HG02970 (cell line): ENCODE measurements around the gene AAR2.

ENCODE experiments used
- ATAC-seq: cut with Tn5 transposase; IDR thresholded peaks from one replicate; pipeline ENCODE4 v1.9.1; 2021; ENCODE audit warnings: mild to moderate bottlenecking, moderate library complexity, moderate number of reproducible peaks; ENCODE audit not compliant: unreplicated experiment, low FRiP score

AAR2 gene

DNA sequence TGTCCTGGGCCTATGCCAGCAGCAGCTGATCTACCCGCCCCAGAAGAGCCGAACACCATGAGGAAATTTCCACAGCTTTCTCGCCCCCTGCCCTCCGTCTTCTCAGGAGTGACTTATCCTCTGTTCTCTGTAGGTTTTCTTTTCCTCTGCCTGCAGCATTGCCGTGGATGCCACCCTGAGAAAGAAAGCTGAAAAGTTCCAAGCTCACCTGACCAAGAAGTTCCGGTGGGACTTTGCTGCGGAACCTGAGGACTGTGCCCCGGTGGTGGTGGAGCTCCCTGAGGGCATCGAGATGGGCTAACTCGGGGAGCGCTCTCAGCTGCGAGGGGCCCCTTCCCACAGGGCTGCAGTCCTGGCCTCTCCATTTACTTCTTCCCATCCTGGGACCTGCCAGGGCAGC, 19.2 kb downstream of the AAR2 start:
- ATAC-seq: no peak

DNA sequence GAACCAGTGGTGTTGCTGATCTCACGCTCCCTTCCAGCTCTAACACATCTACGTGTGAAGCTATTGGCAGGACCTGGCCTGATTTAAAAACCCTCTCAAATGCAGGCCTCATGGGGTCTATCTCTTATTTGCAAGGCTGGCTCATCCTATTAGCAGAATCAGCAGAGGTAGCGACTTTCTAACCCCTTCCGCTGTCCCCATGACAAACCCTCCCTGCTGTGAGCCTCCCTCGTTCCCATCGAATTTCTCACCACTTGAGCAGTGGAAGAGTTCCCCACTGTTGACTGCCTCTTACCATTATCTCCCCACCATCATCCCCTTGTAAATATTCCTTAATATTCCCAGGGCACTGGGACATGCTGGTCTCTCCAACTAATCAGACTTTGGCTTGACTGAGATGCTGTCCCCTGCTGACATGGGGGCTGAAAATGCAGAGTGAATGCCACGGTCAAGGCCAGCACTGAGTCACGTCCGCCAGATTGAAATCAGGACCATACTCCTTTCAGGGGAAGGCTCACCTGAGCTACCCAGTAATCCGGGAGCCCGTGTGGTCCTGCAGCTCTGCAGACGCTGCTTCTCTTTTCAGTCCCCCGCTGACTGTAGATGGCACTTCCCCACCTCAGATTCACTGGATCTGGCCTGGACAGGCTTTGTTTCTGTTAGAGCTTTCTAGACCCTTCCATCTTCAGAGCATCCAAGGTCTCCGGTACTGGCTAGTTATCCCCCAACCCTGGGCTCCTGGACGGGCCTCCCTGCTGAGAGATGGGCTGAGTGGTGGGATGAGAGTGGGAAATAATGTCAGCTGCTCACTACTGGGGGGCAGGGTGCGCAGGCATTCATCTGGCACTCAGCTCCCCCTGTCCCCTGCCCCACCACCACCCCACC, 23.1 kb downstream of the AAR2 start:
- ATAC-seq: no peak

DNA sequence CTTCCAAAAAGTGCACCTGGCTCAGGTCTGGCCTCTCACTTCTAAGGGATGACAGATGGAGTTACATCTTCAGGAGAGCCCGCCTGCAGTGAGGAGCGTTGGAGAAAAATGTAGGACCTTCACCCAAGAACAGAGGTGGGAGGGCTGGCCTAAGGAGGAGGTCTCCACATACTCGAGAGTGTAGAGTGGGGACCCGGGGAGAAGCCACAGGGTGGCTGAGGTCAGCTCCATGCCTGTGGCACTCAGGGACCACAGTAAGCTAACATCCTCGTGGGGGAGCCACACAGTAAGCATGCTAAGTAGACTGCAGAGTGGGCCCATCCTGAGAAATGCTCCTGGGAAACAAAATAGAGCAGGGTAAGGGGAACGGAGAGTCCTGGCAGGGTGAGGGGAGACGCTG, 24.0 kb downstream of the AAR2 start:
- no peak for ATAC-seq

DNA sequence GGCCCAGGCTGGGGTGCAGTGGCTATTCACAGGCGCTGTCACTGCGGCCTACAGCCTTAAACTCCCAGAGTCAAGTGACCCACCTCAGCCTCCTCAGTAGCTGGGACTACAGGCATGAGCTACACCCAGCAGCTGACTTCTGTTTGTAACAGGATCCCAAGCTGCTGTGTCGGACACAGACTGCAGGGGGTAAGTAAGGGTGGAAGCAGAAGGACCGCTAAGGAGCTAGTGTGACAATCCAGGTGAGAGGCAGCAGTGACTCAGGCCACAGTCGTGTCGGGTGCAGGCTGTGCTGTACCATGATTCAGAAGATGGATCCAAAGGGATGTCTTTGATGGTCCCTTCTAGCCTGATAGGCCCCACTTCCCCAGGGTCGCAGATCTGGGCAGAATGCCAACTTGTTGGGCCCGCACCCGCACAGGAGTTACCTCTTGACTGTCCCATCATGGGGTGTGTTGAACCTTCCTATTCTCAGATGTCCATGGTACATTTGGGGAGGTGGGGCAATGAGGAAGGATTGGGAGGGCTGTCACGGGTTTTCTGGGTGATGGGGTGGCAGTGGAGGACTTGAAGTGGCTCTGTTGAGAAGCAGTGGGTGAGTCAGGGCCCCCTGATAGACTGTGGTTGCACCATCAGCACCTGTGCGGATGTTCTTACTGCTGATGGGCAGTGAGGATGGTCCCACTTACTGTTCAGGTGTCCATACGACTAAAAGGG, 25.3 kb downstream of the AAR2 start:
- no peak for ATAC-seq

DNA sequence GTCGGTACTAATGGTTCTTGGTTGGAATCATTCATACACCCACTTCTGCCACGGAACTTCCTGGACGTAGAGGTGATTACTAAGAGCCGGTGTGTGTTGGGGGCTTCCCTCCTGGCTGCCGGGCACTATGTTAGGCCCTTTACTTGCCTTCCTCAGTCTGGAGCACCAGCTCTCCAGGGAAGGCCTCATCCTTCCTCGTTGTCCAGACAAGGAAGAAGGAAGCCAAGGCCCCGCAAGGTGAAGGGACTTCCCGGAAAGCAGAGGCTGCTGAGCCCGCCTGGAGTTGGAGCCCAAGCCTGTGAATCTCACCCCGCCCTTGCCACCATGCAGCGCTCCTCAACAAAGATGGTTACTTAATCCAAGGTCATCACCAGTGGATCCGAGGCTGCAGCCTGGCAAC, 26.2 kb downstream of the AAR2 start:
- no peak for ATAC-seq

DNA sequence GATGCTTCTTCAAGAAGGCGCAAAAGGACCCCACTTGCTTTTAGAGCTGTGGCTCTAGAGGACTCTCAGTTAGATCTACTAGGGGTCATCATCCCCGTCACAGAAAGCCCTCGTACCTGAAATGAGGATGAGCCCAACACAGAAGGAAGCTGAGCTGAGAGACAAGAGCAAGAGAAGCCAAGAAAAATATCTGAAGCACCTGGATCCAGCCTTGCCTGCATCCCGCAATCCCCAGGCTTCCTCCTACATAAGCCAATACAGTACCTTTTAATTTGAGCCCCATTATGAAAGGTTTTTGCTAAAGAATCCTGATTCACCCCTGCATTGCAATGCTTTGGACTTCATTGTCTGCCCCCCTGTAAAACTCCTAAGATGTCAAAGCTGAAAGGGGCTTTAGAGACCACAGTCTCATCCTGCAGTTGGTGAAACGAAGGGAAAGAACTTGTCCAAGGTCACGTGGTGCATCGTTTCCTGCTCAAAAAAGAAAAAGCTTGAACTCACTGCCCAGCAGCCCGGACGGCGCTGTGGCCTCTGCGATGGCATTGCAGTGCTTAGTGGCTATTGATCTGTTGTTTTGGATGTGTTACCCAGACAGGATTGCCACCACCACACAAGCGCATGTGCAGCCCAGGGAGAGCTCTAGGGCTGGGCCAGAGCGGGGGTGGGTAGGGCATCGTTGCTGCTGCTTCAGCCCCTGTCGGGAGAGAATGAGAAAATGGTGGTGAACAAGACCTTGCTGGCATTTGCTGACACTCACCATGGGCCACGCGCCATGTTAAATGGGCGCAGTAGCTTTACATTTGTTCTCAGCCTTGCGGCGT, 28.4 kb downstream of the AAR2 start:
- no peak for ATAC-seq

DNA sequence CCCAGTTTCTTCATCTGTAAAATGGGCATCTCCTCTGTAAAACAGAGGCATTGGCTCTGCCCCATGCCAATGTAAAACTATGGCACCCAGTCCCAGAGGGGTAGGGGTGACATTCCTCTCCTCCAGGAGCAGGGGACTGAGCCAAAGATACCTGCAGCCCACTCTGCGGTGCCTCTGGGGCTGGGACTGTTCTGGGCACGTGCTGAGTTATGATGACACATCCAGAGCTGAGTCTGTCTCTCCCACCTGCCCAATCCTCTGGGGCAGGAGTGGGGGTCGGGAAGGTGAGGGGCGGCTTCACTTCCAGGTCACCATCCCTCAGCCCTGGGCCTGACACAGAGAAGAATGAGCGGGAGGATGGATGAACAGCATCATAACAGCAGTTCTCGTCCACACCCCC, 29.9 kb downstream of the AAR2 start:
- no peak for ATAC-seq

DNA sequence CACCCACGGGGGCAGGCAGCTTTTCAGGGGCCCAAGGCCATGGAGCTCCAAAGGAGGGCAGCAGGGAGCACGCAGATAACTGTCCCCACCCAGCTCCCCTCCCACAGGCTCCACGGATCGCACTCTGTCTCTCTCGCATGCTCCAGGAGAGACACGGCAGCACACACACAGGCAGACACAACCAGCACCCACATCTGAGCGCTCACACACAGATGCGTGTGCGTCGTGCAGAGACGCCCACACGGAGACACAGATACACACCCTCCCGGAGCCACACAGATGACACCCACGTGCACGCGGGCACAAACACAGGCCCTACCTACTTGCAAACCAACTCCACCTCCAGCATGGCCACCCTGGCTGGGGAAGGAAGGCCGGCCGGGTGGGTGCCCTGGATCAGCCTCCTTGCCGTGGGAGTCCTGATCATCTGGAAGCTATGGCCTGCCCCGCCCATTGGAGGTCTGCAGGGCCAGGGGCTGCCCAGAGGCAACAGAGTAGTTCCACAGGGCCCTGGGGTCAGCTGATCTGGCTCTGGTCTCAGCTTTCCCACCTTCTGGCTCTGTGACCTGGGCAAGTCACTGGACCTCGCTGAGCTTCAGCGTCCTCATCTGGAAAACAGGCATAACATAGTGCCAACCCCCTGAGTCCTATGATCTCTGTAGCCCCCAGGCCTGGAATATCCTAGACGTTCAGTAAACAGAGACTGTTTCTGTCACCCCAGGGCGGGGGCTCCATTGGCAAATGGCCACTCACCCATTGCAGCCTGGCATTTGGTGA, 31.5 kb downstream of the AAR2 start:
- no peak for ATAC-seq

DNA sequence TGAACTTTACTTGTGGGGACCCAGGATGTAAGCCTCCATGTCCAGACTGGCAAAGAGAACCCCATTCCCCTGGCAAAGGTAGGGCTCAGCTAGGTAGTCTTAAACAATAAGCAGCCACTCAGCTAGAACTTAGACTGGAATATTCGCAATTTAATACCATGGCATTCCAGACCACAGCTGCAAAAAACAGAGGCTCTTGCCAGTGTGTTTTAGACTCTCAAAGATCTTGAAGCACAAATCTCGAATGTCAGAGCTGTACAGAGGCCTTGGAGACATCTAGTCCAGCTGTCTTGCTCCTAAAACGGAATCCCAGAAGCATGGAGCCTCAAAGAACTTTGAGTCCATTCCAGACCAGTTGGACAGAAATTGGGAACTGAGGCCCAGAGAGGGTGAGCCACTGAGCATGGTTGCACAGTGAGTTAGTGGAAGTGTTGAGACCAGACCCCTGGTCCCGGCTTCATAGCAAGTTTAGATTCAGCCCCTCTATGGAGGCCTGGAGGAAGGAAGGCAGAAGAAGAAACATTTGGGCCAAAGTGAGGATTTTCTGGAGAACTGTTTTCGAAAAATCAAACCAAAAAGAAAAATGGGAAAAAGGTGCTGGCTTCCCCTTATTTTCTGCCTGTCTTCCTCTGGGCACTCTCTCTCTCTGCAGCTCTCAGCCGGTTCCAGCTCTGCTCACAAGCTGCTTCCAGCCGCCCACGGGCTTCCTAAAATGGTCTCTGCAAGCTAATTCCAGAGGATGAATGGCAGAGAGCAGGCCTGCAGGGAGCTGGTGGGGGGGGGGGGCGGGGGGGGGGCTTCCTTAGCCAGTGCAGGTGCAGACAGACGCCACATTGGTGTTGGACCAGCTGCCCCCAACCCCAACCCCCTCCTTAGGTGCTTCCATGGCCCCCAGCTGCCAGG, 32.4 kb downstream of the AAR2 start:
- ATAC-seq: no peak

DNA sequence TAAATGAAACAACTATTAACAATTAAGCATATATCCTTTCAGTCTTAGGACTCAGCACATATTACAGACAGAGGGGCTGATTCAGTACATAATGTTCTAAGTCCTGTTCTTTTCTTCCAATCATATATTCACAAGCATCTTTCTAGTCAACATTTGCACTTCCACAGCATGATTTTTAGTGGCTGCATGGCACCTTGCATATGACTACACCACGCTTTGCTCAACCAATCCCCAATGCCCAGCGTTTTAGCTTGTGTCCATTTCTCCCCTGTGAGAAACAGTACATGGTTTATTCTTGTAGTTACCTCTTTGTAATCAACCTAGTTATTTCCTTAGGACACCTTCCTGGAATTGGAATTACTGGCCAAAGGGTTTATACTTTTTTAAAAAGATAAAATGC, 33.2 kb downstream of the AAR2 start:
- no peak for ATAC-seq

DNA sequence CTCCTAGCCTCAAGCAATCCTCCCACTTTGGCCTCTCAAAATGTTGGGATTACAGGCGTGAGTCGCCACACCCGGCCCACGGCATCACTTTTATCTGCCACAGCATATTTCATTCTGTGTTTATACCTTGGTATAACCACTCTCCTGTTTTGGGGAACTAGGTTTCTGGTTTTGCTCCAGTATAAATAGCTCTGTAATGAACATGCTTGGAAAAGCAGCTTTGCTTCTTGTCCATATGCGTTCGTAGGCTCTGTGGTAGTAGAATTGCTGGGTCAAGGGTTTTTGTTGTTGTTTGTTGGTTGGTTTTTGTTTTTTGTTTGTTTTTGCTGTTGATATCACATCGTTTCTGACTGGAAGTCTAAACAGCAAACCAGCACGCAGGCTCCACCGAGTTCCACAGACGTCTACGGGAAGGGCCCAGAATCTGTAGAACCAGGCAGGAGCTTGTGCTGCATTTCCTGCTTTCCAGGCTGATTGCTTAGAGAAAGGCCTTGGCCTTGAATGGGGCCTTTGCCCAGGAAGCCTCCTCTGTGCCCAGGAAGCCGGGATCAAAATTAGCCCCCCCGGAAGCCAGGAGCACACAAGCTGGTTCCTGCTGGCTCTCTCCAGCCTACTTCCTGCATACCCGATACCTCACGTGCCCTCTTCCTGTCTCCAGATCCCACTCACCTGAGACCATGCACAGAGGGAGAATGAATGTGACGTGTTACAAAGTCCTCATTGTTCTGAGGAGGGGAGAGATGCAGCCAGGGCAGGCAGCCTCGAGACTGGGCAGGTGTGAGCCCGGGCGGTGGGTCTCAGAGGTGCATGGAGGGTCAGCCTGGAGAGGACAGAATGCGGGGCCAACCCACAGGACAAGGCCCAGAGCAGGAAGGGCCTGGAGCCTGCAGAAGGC, 34.7 kb downstream of the AAR2 start:
- ATAC-seq: no peak

DNA sequence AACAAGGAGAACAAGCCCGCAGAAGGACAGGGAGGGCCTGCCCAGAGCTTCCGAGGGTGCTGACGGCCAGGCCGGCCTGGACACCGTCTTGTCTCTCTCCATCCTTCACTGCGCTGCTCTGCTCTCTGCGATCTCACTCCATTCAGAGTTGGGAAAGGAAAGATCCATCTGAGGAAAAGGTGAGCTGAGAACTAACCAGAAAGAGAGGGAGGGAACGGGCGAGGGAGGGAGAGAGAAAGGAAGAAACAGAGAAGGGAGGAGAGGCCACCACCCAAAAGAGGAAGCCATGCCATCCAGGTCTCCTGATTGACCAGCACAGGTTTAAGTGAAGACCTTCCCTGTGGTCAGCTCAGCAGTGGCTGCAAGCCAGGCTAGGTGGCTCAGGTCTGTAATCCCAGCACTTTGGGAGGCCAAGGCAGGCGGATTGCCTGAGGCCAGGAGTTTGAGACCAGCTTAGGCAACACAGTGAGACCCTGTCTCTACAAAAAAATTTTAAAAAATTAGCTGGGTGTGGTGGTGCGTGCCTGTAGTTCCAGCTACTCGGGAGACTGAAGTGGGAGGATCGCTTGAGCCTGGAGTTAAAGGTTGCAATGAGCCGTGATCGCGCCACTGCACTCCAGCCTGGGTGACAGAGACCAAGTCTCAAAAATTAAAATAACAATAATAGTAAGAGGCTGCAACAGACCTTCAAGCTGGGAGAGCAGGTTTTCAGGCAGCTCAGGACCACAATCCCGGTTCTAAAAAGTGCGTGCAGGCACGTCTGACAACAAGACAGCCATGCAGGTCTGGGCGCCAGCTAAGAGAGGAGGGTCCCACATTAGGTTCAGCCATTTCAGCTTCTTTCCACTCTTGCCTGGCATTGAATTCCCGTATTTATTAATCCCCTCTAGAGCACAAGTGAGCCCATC, 35.6 kb downstream of the AAR2 start:
- ATAC-seq: no peak

DNA sequence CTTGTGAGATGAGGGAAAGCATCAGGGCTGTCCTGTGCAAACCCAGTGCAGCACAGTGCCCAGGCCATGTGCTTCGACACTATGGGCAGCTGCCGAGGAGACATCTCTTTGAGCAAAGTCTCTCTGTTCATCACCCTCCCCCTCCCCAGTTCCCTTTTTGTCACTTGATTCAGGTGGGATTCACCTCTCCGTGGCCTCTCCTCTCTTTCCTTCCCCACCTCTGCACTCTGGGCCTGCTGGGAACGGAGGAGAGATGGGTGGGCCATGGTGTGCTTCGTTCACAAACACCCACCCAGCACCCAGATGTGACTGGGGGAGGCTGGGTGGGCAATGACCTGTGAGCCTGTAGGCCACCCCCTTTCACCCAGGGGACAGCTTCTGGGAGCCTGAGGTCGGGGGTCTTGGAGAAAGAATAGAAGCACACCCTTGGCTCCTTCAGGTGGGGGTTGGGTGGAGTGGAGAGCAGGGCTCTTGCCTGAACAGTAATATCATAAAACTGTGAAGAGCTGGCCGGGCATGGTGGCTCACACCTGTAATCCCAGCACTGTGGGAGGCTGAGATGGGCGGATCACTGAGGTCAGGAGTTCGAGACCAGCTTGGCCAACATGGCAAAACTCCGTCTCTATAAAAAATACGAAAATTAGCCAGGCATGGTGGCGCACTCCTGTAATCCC, 36.4 kb downstream of the AAR2 start:
- no peak for ATAC-seq

DNA sequence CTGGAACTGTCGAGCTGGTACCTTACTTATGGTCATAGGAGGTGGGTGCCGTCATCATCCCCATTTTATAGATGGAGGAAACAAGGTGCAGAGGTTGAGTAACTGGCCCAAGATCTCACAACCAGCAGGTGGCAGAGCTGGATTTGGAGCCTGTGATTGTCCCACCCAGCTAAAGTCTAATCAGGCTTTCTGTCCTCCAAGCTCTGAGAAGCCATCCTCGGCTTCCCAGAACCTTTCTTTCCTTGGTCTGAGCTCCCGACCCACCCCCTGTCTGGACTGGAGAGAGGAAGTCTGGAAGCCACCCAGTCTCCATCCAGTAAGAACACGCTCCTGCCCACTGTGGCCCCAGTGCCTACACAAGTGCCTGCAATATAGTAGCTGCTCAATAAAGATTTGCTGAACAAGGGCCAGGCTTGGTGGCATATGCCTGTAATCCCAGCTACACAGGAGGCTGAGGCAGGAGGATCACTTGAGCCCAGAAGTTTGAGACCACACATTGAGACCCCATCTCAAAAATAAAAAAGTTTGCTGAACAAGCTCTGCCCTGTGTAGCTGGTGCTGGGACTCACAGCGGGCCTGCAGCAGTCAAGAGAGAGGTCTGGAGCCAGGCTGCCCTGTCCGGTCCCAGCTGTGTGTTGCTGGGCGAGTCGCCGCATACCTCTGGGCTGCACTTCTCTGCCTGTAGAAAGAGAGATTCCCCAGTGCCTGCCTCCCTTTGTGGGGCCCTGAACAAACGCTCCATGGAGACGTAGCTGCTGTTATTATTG, 37.3 kb downstream of the AAR2 start:
- no peak for ATAC-seq

DNA sequence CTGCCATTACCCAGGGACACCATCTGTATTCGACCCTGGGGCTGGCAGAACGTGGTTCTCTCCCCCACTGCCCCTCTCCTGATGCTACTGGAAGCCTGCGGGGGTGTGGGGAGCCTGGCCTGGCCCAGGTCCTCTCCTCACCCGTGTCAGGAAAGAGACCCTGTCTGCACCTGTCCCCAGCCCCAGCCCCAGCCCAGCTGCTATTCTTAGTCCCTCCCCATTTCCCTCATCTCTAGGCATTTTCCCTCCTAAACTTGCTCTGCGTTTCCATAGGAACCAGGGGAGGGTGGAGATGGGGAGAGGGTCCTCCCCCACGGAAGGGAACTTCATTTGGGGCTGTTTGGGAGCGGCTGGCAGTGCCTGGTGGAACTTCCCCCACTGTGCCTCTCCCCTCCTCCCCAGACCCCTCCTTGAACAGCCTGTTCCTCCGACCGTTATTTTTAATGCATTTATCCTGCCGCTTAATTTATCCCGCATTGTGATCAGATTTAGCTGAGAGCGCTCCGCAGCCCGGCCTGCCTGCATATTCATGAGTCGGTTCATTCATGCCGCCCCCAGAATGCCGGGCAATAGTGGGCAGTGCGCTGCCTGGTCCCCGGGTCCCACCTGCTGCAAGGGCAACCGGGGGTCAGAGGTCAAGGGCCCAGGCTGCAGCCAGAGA, 38.0 kb downstream of the AAR2 start:
- ATAC-seq: no peak

DNA sequence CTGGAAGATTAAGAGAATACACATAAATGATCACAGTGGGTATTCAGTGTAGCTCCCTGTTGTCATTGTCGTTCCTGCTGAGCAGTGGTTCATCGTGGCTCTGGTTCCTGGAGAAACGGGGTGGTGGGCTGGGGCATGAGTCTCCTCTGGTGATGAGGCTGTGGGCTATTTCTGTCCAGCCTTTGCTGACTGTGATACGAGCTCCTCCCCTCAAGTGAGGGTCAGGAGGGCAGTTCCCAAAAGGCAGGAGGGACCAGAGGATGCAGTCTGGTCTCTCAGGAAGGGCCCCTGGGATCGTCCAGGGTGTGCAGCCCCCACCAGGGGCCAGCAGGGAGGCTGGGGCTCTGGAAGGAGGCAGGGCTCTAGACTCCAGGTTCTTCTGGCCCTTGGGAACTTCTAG, 38.7 kb downstream of the AAR2 start:
- no peak for ATAC-seq
